ENCODE results near the gene KIF3B.

DNA sequence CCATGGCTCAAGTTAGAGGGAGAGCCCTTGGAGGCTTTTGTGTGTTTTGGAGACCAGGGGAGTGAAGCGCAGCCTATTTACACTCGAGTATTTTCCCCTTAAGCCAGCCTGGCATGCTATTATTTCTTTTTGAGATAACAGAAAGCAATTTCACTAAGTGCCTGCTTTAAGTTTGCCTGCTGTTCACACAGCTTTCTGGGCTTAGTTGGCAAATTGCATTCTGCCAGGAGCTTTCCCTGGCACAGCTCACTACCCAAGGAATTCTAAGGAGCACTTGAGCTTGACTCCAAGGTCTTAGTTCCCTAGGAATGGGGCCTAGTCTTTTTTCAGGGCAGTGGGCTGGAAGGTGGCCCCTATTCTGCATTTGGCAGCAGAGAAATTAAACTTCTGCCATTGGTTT is 61.7 kb downstream of the KIF3B start:
- no peak for TF ChIP-seq CTCF (conservative IDR thresholded peaks at IDR 0.05 in 1 of 2, IDR thresholded peaks at IDR 0.05 in 1 of 2; ENCODE audit: low read depth in 1 of 2, low read length in 2 of 2)
- no peak for TF ChIP-seq EZH2 (IDR thresholded peaks at IDR 0.05; ENCODE audit: low read length, missing control alignments)

Data from fibroblast of lung (primary cell).